Measurements from ENCODE around the gene SMAD6. TPM values are rescaled to one million over a fixed set of nuclear protein-coding genes. Genes with fewer than 3 reads are reported as not detected.

The SMAD6 gene
- total and polyA plus RNA-seq, 2 of the 4 experiments (the other 2 are of a cell fraction): 4.8 to 8.5 TPM

- TF ChIP-seq BHLHE40 (IDR thresholded peaks at IDR 0.05; ENCODE audit: low read depth, low read length): no peak
Measured at GRCh38 chr15:66780973-66781718, 79.1 kb downstream of the SMAD6 start (continued).

- H3K56ac ChIP-seq (ENCODE audit: extremely low read depth, insufficient read depth, low read length): no peak overlapping the region
- no peak overlapping the region for H2AK9ac ChIP-seq (replicated peaks; ENCODE audit: low read depth, low read length, poor library complexity)
- H2BK15ac ChIP-seq (ENCODE audit: low read depth, low read length): peak overlapping the region; percentile 52; the same call in 1 of the 3 replicates
- intact Hi-C loops (cut with micrococcal nuclease): no loop called here
- dilution Hi-C loops (cut with HindIII; ENCODE audit: low sequenced_read_pairs, unreplicated experiment): no loop called here
- no peak overlapping the region for H3K18ac ChIP-seq (ENCODE audit: low read depth, low read length)
- H3K27ac ChIP-seq (ENCODE audit: insufficient read depth, low read length): peak overlapping the region; percentile 24
- WGBS, 2 experiments (ENCODE audit: extremely low coverage in 2 of 2, insufficient read length in 1 of 2): 21% methylated on average over 2 of the region's 3 CpGs; no CpG with 5 or more reads in 1 of the 2 experiments
- in situ Hi-C loops (cut with MboI; ENCODE audit: low sequenced_read_pairs): no loop called here
- H4K91ac ChIP-seq (ENCODE audit: insufficient read depth, low read depth, low read length): peak overlapping the region; percentile 80
- H4K5ac ChIP-seq (ENCODE audit: low read depth, low read length): no peak overlapping the region; the same call in 1 of the 2 replicates
- DNase-seq (no peak), ATAC-seq (ENCODE audit: low read depth) (no peak)
- BruUV-seq (replicated peaks): no TSS peak
- peaks cover 65% of the 10 kb centered on the region for H3K4me1 ChIP-seq (ENCODE audit: control insufficient read depth, insufficient read depth, low read length)
- no peak overlapping the region for H3K4me3 ChIP-seq (ENCODE audit: insufficient read depth, low read depth, low read length)
- POLR2A ChIA-PET (ENCODE audit: unreplicated experiment): no interaction called here
- H4K20me1 ChIP-seq (ENCODE audit: insufficient read depth, low read length): no peaks in the 10 kb centered on the region
- 0 out of 2 replicates have a peak overlapping the region, but pooled peaks have one; percentile 17 for H3K23ac ChIP-seq (ENCODE audit: low read depth, low read length)
- H3K79me1 ChIP-seq (ENCODE audit: low read depth in 1 of 2, low read length in 2 of 2): peaks cover 34 to 75% of the 10 kb centered on the region in 2 experiments
- peak overlapping the region; percentile 79 for H2BK120ac ChIP-seq (ENCODE audit: low read depth, low read length)
- no peaks in the 10 kb centered on the region for H3K9me3 ChIP-seq (ENCODE audit: control insufficient read depth, insufficient read depth, low read length)
- H3K9ac ChIP-seq (ENCODE audit: low read depth, low read length): no peak overlapping the region
- CTCF ChIA-PET: interaction anchor here (1.1 to 1.2 kb wide), 2 partner anchors 9 to 78 kb away, joined by 3 to 4 read pairs; no protein-coding TSS in a partner anchor
- H2AFZ ChIP-seq (replicated peaks; ENCODE audit: low read length, poor library complexity): no peak overlapping the region
- peak overlapping the region; percentile 88 for H2BK5ac ChIP-seq (ENCODE audit: low read depth, low read length, poor library complexity, severe bottlenecking)
- peak overlapping the region; percentile 5; the same call in 1 of the 2 replicates for H3K4me2 ChIP-seq (ENCODE audit: low read depth, low read length)
- H2BK20ac ChIP-seq (ENCODE audit: low read depth, low read length): peak overlapping the region; percentile 72
- peak overlapping the region; percentile 98; the same call in 1 of the 2 replicates for H2AK5ac ChIP-seq (ENCODE audit: low read depth, low read length)
- peak overlapping the region; percentile 7; the same call in 1 of the 2 replicates for H3K14ac ChIP-seq (replicated peaks; ENCODE audit: low read depth, low read length)
- H4K8ac ChIP-seq (ENCODE audit: low read depth in 2 of 2, low read length in 2 of 2): peak overlapping the region in 1 of 2 experiments; percentile 65; a peak in 1 of 4 replicates
- no peaks in the 10 kb centered on the region for H3K27me3 ChIP-seq (ENCODE audit: control insufficient read depth, insufficient read depth, low read length)
- H3K9me1 ChIP-seq (ENCODE audit: insufficient read depth, low read length): peaks cover 63% of the 10 kb centered on the region
- H3K4ac ChIP-seq (ENCODE audit: low read depth, low read length): peak overlapping the region; percentile 86
- peaks cover 5% of the 10 kb centered on the region; the same call in 1 of the 2 replicates for H3K36me3 ChIP-seq (ENCODE audit: control insufficient read depth, insufficient read depth, low read length)
- TF ChIP-seq CHD1 (IDR thresholded peaks at IDR 0.05; ENCODE audit: low read depth, low read length) (no peak), ELK1 (IDR thresholded peaks at IDR 0.05; ENCODE audit: borderline replicate concordance, low read depth, low read length) (no peak), MAFK (IDR thresholded peaks at IDR 0.05; ENCODE audit: low read depth, low read length) (no peak), RAD21 (IDR thresholded peaks at IDR 0.05; ENCODE audit: low read length) (no peak), SMC3 (IDR thresholded peaks at IDR 0.05; ENCODE audit: low read depth, low read length) (no peak), POLR2A (IDR thresholded peaks at IDR 0.05; ENCODE audit: low read depth, low read length) (no peak), FOS (IDR thresholded peaks at IDR 0.05; ENCODE audit: low read depth, low read length) (no peak), MAZ (IDR thresholded peaks at IDR 0.05; ENCODE audit: borderline replicate concordance, low read depth, low read length) (no peak), MXI1 (IDR thresholded peaks at IDR 0.05; ENCODE audit: borderline replicate concordance, low read depth, low read length) (no peak), CEBPB (IDR thresholded peaks at IDR 0.05; ENCODE audit: low read depth, low read length) (no peak), RCOR1 (IDR thresholded peaks at IDR 0.05; ENCODE audit: insufficient replicate concordance, low read length) (no peak)
- TF ChIP-seq, protein P1, sequence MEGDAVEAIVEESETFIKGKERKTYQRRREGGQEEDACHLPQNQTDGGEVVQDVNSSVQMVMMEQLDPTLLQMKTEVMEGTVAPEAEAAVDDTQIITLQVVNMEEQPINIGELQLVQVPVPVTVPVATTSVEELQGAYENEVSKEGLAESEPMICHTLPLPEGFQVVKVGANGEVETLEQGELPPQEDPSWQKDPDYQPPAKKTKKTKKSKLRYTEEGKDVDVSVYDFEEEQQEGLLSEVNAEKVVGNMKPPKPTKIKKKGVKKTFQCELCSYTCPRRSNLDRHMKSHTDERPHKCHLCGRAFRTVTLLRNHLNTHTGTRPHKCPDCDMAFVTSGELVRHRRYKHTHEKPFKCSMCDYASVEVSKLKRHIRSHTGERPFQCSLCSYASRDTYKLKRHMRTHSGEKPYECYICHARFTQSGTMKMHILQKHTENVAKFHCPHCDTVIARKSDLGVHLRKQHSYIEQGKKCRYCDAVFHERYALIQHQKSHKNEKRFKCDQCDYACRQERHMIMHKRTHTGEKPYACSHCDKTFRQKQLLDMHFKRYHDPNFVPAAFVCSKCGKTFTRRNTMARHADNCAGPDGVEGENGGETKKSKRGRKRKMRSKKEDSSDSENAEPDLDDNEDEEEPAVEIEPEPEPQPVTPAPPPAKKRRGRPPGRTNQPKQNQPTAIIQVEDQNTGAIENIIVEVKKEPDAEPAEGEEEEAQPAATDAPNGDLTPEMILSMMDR (conservative IDR thresholded peaks at IDR 0.05; ENCODE audit: low read depth, low read length): no peak
Measured at GRCh38 chr15:66782785-66783184, 80.7 kb downstream of the SMAD6 start.

Data from IMR-90 (cell line).